ENCODE data around the gene SLC9C1.
A peak's percentile ranks its signal among the peaks of the same experiment; 100 is the strongest.

Gene SLC9C1

DNA sequence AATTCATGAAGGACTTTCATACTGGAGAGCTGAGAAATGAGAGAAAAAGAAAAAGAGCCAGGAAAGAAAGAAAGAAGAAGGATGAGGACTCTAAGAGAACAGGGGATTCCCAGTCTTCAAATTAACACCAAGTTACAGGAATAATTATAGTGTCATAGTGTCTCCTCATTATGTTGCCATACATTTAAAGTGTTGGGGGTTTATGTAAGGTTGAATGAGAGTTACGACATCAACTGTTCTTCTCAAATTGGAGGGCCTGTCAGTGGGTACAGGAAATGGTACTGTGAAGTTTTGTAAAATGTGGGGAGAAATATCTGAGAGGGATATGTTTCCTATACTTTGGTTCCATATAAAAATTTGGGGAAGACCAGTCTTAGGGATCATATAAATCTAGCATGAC lies 26.7 kb upstream of the SLC9C1 start:
- Mint-ChIP-seq H3K27me3 (no peaks in the 10 kb centered on the region), H3K27ac (no peak overlapping the region), H3K4me3 (no peak overlapping the region), H3K4me1 (ENCODE audit: low read depth) (peaks cover 5% of the 10 kb centered on the region), H3K9me3 (no peaks in the 10 kb centered on the region), H3K36me3 (ENCODE audit: low read depth) (no peaks in the 10 kb centered on the region)

DNA sequence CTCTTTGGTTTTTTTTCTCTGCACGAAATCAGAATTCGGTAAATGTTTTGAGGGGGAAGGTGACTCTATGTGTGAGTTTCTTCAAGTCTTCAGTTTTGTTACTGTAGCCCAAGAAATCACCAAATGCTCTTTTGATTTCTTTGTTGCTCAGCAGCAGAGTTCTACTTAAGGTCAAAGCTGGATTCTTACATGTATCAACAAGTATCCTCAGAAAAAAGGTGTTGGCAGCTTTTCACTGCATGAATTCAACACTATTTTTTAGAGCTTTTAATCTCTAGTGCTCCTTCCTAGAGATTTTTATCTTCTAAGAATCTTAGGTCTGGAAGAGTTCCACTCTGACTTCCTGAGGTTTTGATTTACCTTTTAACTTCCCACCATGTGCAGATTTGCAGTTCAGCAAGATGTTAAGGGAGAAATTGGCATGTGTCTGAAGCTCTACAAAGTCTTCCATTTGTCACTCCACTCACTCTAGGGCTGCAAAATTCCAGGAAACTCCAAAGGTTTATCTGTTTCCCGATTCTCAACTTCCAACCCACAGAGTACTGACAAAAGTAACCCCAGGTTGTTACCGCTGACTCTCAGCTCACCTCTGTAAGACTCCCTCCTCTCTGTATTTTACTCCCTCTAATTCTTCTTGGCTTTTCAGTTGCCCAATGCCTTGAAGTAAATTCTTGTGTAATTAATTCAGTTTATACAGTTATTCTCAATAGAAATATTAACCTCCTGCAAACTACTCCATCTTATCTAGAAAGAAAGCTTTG lies 25.7 kb upstream of the SLC9C1 start:
- Mint-ChIP-seq H3K36me3 (ENCODE audit: low read depth) (no peaks in the 10 kb centered on the region), H3K27ac (no peak overlapping the region), H3K27me3 (peaks cover 4% of the 10 kb centered on the region), H3K9me3 (peaks cover 5% of the 10 kb centered on the region), H3K4me1 (ENCODE audit: low read depth) (peaks cover 5% of the 10 kb centered on the region), H3K4me3 (no peak overlapping the region)

DNA sequence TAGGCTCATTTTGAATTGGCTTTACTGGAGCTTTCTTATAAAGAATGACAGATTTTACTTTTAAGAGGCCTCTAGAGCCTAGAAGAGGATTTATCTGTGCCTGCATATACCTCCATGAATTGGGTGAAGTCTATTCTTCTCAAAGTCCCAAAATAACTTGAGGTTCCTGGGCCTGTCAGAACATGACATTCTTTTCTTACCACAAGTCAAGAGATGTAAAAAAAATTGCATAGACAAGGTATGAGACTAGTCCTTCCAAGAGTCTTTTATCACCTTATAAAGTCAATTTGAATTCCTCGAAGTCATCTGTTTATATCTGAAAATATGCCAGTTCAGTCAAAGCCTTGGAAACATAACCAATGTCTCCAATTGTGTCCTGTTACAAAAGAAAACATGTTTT lies 21.8 kb upstream of the SLC9C1 start:
- Mint-ChIP-seq H3K4me3 (no peak overlapping the region), H3K4me1 (ENCODE audit: low read depth) (peaks cover 5% of the 10 kb centered on the region), H3K36me3 (ENCODE audit: low read depth) (no peaks in the 10 kb centered on the region), H3K27ac (no peak overlapping the region), H3K9me3 (peaks cover 5% of the 10 kb centered on the region), H3K27me3 (peaks cover 4% of the 10 kb centered on the region)

DNA sequence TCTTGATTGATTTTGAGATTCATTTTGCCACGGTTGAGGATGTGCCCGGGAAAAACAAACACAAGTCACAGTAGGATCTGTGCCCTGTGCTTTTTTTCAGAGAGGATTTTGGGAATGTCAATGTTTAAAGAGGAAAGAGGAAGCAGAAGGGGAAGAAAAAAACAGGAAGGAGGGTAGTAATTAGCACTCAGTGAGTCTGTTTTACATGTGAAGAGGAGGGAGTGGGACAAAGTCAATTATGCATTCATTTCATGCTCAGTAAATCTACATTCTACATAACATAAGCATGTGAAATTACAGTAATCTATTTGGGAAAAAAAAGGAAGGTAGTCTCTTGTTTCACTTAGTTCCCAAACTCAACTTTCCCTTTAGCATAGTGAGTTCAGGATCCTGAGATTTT lies 20.6 kb upstream of the SLC9C1 start:
- no peaks in the 10 kb centered on the region for H3K4me1 Mint-ChIP-seq (ENCODE audit: low read depth)
- H3K36me3 Mint-ChIP-seq (ENCODE audit: low read depth), result no peaks in the 10 kb centered on the region
- peaks cover 4% of the 10 kb centered on the region for H3K27me3 Mint-ChIP-seq
- H3K27ac Mint-ChIP-seq, result no peak overlapping the region
- peaks cover 5% of the 10 kb centered on the region for H3K9me3 Mint-ChIP-seq
- H3K4me3 Mint-ChIP-seq, result no peak overlapping the region

DNA sequence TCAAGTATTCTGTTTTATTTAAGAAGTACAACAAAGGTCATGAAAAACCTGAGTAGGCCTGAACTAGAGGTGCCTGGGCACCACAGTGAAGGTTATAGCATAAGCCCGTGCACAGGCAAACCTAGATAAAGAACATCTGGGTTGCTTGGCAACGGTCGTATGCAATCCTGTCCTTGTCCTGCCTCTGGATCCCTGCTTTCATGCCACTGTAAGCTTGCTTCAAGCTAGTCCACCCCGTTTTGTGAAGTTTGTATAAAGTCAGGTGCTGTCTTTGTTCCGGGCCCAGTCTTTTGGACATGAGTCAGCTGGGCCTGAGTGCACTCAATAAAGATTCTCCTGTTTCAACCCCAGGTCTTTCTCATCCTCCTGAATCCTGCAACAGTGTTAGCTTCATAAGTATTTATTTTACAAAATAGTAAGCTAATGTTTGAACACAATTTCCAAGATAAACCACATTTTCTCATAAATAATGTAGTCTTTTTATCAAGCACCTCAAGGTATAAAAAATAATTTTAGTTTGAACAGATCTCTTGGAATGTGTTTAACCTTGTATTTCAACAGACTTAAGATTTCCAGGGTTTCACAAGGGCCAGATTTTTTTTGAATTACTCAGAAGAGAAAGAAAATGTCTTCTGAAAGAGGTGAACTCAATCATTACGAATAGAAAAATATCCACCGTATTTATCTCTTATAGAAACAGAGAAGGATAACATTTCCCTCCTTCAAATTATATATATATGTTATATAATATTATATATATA lies 14.3 kb upstream of the SLC9C1 start:
- no peaks in the 10 kb centered on the region for H3K27me3 Mint-ChIP-seq
- H3K4me1 Mint-ChIP-seq (ENCODE audit: low read depth), result no peaks in the 10 kb centered on the region
- H3K36me3 Mint-ChIP-seq (ENCODE audit: low read depth), result no peaks in the 10 kb centered on the region
- no peaks in the 10 kb centered on the region for H3K9me3 Mint-ChIP-seq
- H3K27ac Mint-ChIP-seq, result no peak overlapping the region
- H3K4me3 Mint-ChIP-seq, result no peak overlapping the region

DNA sequence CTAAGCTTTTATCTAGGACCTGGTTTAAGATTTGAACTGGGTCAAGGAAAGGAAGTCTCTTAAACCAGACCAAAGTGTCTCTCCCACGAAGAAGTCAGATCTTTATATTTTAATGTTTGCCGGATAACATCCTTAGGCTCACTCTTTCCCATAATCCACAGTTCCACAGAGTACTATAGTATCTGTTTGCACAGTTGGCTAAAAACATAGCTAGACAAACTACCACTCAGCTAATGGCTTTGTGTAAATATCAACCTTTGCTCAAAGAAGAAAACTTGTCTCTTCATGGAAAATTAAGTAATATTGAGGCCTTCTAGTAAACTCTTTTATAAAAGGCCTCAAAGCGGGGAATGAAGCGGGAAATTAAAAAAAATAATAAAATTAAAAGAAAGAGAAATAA lies 13.5 kb upstream of the SLC9C1 start:
- Mint-ChIP-seq H3K4me3 (no peak overlapping the region), H3K27ac (no peak overlapping the region), H3K27me3 (no peaks in the 10 kb centered on the region)

DNA sequence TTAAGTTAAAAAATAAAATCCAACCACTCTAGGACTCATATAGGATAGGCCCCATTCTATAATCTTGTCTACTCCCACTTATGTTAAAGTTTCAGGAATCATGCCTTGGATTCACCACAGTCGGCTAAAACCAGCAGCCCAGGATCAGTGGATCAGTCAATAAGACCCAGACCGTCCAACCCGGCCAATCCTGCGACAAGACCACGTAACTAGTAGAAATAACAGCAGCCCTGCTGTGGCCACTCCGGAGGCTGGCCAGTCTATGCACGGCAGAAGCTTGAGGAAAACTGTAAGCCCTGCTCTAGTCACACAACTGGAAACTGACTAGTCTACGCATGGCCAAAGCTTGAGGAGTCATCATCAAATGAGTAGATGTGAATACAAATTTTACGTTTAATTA lies 12.8 kb upstream of the SLC9C1 start:
- Mint-ChIP-seq H3K27ac (no peak overlapping the region), H3K36me3 (ENCODE audit: low read depth) (no peaks in the 10 kb centered on the region), H3K9me3 (no peaks in the 10 kb centered on the region), H3K27me3 (no peaks in the 10 kb centered on the region), H3K4me3 (no peak overlapping the region), H3K4me1 (ENCODE audit: low read depth) (no peaks in the 10 kb centered on the region)

More for the DNA sequence above, 13.5 kb upstream of the SLC9C1 start:
- no peaks in the 10 kb centered on the region for H3K36me3 Mint-ChIP-seq (ENCODE audit: low read depth)
- H3K4me1 Mint-ChIP-seq (ENCODE audit: low read depth), result no peaks in the 10 kb centered on the region
- no peaks in the 10 kb centered on the region for H3K9me3 Mint-ChIP-seq

DNA sequence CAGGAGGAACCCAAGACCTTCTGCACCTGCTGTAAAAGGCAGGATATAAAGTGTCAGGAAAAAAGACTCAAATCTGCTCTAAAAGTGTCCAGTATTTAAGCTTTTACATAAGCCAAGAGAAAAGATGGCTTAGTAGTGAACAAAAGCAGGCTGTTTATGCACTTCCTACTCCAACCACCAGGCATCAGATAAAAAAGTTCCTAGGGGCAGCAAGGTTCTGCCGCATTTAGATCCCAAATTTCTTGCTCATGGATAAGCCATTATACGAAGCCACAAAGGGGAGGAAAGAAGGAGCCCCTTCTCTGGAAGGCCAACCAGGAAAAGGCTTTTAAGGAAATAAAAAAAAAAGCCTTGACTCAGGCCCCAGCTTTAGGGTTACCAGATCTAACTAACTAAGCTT lies 10.6 kb upstream of the SLC9C1 start:
- no peak overlapping the region for H3K27ac Mint-ChIP-seq

DNA sequence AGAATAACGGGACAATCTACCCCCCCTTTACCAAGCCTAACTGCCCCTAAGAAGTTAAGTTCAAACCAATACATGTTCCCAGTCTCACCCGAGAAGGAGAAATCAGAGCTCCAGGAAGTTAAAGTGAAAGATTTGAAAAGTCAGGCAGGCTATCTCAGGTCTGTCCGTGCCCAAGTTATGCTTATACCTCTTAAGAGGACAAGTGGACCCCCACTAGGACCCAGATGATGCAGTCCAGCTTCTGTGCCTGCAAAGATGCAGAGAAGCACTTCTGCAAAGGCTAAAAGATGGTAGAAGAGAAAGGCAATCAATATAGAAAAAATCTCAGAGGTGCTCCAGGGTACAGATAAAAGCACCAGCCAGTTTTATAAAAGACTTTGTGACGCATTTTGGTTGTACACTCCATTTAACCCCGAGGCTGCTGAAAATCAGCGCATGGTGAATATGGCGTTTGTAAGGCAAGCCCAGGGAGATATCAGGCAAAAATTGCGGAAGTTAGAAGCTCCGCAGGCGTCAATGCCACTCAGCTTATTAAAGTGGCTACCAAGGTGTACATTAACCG lies 9.8 kb upstream of the SLC9C1 start:
- no peak overlapping the region for H3K4me3 Mint-ChIP-seq
- no peaks in the 10 kb centered on the region for H3K27me3 Mint-ChIP-seq
- peaks cover 1% of the 10 kb centered on the region for H3K4me1 Mint-ChIP-seq (ENCODE audit: low read depth)
- no peak overlapping the region for H3K27ac Mint-ChIP-seq
- no peaks in the 10 kb centered on the region for H3K36me3 Mint-ChIP-seq (ENCODE audit: low read depth)
- no peaks in the 10 kb centered on the region for H3K9me3 Mint-ChIP-seq

More for the DNA sequence above, 10.6 kb upstream of the SLC9C1 start:
- Mint-ChIP-seq H3K4me1 (ENCODE audit: low read depth) (no peaks in the 10 kb centered on the region), H3K4me3 (no peak overlapping the region), H3K27me3 (no peaks in the 10 kb centered on the region), H3K36me3 (ENCODE audit: low read depth) (no peaks in the 10 kb centered on the region), H3K9me3 (no peaks in the 10 kb centered on the region)

DNA sequence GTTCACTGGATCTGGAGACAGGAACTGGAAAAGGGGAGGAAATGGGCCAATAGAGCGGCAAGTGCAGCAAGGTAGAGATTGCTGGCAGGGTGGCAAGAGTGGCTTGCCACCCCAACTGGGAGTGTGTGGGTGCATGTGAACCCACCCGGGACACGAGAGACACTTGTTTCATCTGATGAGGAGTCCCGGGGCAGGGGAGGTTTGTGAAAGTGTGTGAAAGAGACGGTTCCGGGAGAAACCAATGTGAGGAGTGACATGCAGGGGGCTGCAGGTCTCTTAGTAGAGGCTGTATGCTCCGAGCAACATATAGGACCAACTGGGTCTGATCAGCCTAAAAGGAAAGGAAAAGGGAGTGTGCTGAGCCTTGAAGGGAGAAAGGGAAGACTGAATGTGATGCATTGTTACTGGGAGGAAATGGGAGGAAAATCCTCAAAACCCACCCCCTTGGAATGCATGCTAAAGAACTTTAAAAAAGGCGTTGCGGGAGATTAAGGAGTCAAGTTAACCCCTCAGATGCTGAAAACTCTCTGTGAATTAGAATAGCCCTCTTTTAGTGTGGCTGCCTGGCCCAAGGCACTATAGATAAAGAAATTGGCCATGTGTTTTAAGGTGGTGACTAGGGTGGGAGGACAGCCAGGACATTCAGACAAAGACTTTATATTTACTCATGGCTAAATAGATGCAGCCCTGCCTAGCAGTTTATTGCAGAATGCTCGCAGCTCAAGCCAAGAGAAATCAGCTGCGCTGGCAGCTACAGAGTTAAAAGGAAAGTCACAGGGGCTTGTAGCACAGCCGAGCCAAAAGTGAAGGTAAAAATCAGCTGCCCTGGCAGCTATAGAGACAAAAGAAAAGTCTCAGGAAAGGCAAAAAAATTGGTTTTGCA lies 9.1 kb upstream of the SLC9C1 start:
- no peaks in the 10 kb centered on the region for H3K27me3 Mint-ChIP-seq
- no peaks in the 10 kb centered on the region for H3K36me3 Mint-ChIP-seq (ENCODE audit: low read depth)
- H3K4me1 Mint-ChIP-seq (ENCODE audit: low read depth), result peaks cover 8% of the 10 kb centered on the region
- H3K4me3 Mint-ChIP-seq, result no peak overlapping the region
- H3K9me3 Mint-ChIP-seq, result no peaks in the 10 kb centered on the region
- no peak overlapping the region for H3K27ac Mint-ChIP-seq

DNA sequence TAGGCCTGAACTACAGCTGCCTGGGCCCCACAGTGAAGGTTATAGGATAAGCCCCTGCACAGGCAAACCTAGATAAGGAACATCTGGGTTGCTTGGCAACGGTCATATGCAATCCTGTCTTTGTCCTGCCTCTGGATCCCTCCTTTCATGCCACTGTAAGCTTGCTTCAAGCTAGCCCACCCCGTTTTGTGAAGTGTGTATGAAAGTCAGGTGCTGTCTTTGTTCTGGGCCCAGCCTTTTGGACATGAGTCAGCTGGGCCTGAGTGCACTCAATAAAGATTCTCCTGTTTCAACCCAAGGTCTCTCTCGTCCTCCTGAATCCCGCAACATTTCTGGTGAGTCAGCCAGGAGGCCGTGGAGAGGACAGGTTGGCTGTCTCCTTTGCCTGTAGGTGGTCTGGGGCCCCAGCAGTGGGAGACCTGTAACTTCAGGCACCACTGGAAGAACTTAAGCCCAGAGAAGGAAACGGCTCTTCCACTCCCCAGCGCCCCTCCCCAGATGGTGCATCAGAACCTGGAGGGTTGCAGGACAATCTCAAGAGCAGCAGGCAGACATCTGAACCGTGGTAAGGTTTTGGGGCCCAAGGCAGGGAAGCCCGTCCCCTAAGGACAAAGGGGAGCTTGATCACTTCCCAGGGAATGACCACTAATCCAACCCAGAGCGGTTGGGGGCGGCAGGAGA lies 8.3 kb upstream of the SLC9C1 start:
- Mint-ChIP-seq H3K9me3 (no peaks in the 10 kb centered on the region), H3K36me3 (ENCODE audit: low read depth) (no peaks in the 10 kb centered on the region), H3K4me1 (ENCODE audit: low read depth) (peaks cover 15% of the 10 kb centered on the region), H3K27me3 (no peaks in the 10 kb centered on the region), H3K4me3 (no peak overlapping the region), H3K27ac (no peak overlapping the region)

DNA sequence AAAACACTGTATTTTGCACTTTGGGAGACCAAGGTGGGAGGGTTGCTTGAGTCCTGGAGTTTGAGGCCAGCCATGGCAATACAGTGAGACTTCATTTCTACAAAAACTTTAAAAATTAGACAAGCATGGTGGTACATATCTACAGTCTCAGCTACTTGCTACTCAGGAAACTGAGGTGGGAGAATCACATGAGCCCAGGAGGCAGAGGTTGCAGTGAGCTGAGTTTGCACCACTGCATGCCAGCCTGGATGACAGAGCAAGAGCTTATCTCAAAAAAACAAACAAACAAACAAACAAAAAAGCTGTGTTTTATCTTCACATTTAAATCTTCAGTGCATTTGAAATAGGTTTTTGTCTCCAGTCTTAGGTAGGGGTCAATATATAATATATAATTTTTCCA lies 4.8 kb upstream of the SLC9C1 start:
- peaks cover 27% of the 10 kb centered on the region for H3K4me1 Mint-ChIP-seq (ENCODE audit: low read depth)
- no peak overlapping the region for H3K4me3 Mint-ChIP-seq
- H3K9me3 Mint-ChIP-seq, result no peaks in the 10 kb centered on the region
- no peaks in the 10 kb centered on the region for H3K36me3 Mint-ChIP-seq (ENCODE audit: low read depth)
- H3K27ac Mint-ChIP-seq, result no peak overlapping the region
- H3K27me3 Mint-ChIP-seq, result no peaks in the 10 kb centered on the region

DNA sequence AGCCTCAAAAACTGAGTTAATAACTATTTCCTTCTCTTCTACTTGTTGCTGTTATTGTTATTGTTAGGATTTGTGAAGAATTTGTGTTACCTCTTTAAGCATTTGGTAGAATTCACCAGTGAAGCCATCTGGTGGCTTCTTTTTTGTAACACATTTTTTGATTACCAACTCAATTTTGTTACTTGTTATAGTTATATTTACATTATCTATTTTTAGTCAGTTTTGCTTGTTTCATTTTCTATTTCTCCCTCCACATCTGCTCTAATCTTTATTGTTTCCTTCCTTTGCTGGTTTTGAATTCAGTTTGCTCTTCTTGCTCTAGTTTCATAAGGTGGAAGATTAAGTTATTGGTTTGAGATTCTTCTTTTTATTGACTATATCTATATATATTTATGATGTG lies 3.7 kb upstream of the SLC9C1 start:
- Mint-ChIP-seq H3K4me3 (peak overlapping the region; percentile 32), H3K4me1 (ENCODE audit: low read depth) (peaks cover 34% of the 10 kb centered on the region), H3K27me3 (no peaks in the 10 kb centered on the region), H3K36me3 (ENCODE audit: low read depth) (no peaks in the 10 kb centered on the region), H3K27ac (peak overlapping the region; percentile 33), H3K9me3 (no peaks in the 10 kb centered on the region)

DNA sequence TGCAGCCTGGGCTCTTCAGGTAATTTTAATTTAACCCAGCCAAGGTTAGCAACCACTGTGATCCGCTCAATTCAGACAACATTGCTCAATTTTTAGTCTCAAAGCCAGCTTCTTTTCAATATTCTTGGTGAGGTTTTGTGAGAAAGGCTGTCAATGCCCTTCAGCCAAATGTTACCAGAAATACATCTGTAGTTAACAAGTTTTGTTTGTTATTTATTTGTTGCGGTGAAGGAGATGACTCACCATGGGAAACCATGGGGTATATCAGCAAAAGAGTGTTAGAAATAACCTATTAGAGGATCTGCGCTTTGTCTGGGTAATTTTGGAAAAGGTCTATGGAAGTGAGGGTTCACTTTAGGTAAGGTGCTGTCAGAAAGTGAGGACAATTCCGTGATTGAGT lies 5.0 kb downstream of the SLC9C1 start:
- Mint-ChIP-seq H3K4me1 (ENCODE audit: low read depth) (peaks cover 7% of the 10 kb centered on the region), H3K4me3 (no peak overlapping the region), H3K9me3 (peaks cover 4% of the 10 kb centered on the region)

More for the DNA sequence above, 5.0 kb downstream of the SLC9C1 start:
- Mint-ChIP-seq H3K27me3 (peaks cover 4% of the 10 kb centered on the region), H3K36me3 (ENCODE audit: low read depth) (no peaks in the 10 kb centered on the region), H3K27ac (no peak overlapping the region)

All from stimulated activated naive CD8-positive, alpha-beta T cell treated with anti-CD3 and anti-CD28 coated beads, Interleukin-15, Interleukin-2, amounts not matched to agents 100 ng/mL and 50 ng/mL, for 24 hours (primary cell).